K562 (cell line): ENCODE results near the gene RNF40. TPM values are rescaled to one million over a fixed set of nuclear protein-coding genes. Genes with fewer than 3 reads are reported as not detected.

Experiments
- ATF1 ChIP-seq, 2 experiments: fragments of 450-650 bp in 1 of 2; IDR thresholded peaks; 2 replicates each; pipeline ENCODE4 v1.6.1; 2016; ENCODE audit warnings: missing compliant biosample characterization in 1 of 2, missing genetic modification characterization in 1 of 2
- BHLHE40 ChIP-seq: IDR thresholded peaks from 2 replicates; pipeline ENCODE4 v1.6.1; 2011; ENCODE audit warnings: low read length, improper control_type of control experiment
- CHD1 ChIP-seq: fragments of 200-600 bp; sonication (generic); IDR thresholded peaks from one replicate; pipeline ENCODE4 v1.6.1; 2012; ENCODE audit warnings: mild to moderate bottlenecking, moderate library complexity, low read length, inconsistent platforms
- GABPA ChIP-seq: fragments of 200-800 bp; sonication (Bioruptor generic); conservative IDR thresholded peaks from 2 replicates; pipeline ENCODE4 v1.6.1; 2016; ENCODE audit warnings: low read depth, missing genetic modification characterization, missing compliant biosample characterization
- HCFC1 ChIP-seq: IDR thresholded peaks from 2 replicates; pipeline ENCODE4 v1.6.1; 2012; ENCODE audit warnings: low read depth, low read length, improper control_type of control experiment
- HDAC2 ChIP-seq: fragments of 450-650 bp; IDR thresholded peaks from 2 replicates; pipeline ENCODE4 v1.6.1; 2016; ENCODE audit warnings: mild to moderate bottlenecking
- L3MBTL2 ChIP-seq: fragments of 450-650 bp; IDR thresholded peaks from 2 replicates; pipeline ENCODE4 v1.6.1; 2016; ENCODE audit warnings: mild to moderate bottlenecking, moderate library complexity
- NBN ChIP-seq: fragments of 450-650 bp; IDR thresholded peaks from 2 replicates; pipeline ENCODE4 v1.6.1; 2016; ENCODE audit warnings: low read depth, mild to moderate bottlenecking
- PHF20 ChIP-seq: fragments of 450-650 bp; IDR thresholded peaks from 2 replicates; pipeline ENCODE4 v1.6.1; 2018; ENCODE audit not compliant: partially characterized antibody
- PML ChIP-seq: IDR thresholded peaks from 2 replicates; pipeline ENCODE4 v1.6.1; 2012; ENCODE audit warnings: low read length, inconsistent platforms
- SAFB2 ChIP-seq: fragments of 200-400 bp; formaldehyde crosslinking; IDR thresholded peaks from 2 replicates; pipeline ENCODE4 v1.6.1; 2018; ENCODE audit warnings: borderline replicate concordance, low read length, low read depth, moderate library complexity; ENCODE audit not compliant: severe bottlenecking
- TAF9B ChIP-seq: fragments of 450-650 bp; IDR thresholded peaks from 2 replicates; pipeline ENCODE4 v1.6.1; 2018; ENCODE audit warnings: mild to moderate bottlenecking; ENCODE audit not compliant: partially characterized antibody
- YBX1 ChIP-seq: fragments of 450-650 bp; IDR thresholded peaks from 2 replicates; pipeline ENCODE4 v1.7.1; 2016; ENCODE audit warnings: mild to moderate bottlenecking
- ZNF584 ChIP-seq: fragments of 200-800 bp; sonication (Bioruptor generic); IDR thresholded peaks from 2 replicates; pipeline ENCODE4 v1.6.1; 2016; ENCODE audit warnings: low read depth, mild to moderate bottlenecking, missing genetic modification characterization, missing compliant biosample characterization
- ZNF589 ChIP-seq: fragments of 200-800 bp; sonication (Bioruptor generic); IDR thresholded peaks from 2 replicates; pipeline ENCODE4 v1.6.1; 2016; ENCODE audit warnings: low read depth, missing genetic modification characterization, missing compliant biosample characterization
- ZNF707 ChIP-seq: fragments of 250-450 bp; sonication (Bioruptor Pico); conservative IDR thresholded peaks from 2 replicates; pipeline ENCODE4 v1.8.0; 2022; ENCODE audit warnings: inconsistent platforms, mild to moderate bottlenecking, moderate library complexity
- ZNF76 ChIP-seq: fragments of 250-450 bp; sonication (Bioruptor Pico); IDR thresholded peaks from 2 replicates; pipeline ENCODE4 v1.4.0; 2020; ENCODE audit warnings: mild to moderate bottlenecking, moderate library complexity, borderline replicate concordance
- polyA plus RNA-seq, 8 experiments: library from polyadenylated mRNA; depleted of rRNA in 4 of 8; stranded (reverse) in 5 of 8; unstranded in 3 of 8; fragments of >200 nt; fragmentation: Nextera tagmentation in 2 of 8; fragmentation: Illumina TruSeq in 1 of 8; extraction: Ambion mirVana in 2 of 8; extraction: Trizol in 1 of 8; gene quantifications; 2 replicates each; pipeline versions ENCODE4 v1.2.1 to v1.2.3, GENCODE V29; 2011 to 2014; ENCODE audit warnings: inconsistent platforms in 1 of 8, missing spikeins in 1 of 8
- total RNA-seq, 7 experiments: library from RNA; depleted of rRNA in 6 of 7; stranded (reverse); fragments of >200 nt in 6 of 7; fragmentation: Illumina TruSeq in 2 of 7; extraction: Trizol in 2 of 7; gene quantifications; 2 replicates each; pipeline versions ENCODE4 v1.2.1 to v1.2.3, GENCODE V29; 2011 to 2021; ENCODE audit warnings: low replicate concordance in 1 of 7
- TF ChIP-seq, protein P1 (sequence below): sonication (generic); formaldehyde crosslinking; IDR thresholded peaks from 2 replicates; pipeline ENCODE4 v1.4.0; 2020; ENCODE audit warnings: mild to moderate bottlenecking, missing genetic modification reagents
- TF ChIP-seq, protein P2 (sequence below), 2 experiments: fragments of 250-450 bp in 1 of 2; fragments of 450-650 bp in 1 of 2; sonication (Bioruptor Pico) in 1 of 2; IDR thresholded peaks; 2 replicates each; pipeline versions ENCODE4 v1.6.1 to v1.8.0; 2016 to 2021; ENCODE audit warnings: mild to moderate bottlenecking in 2 of 2, moderate library complexity in 2 of 2, missing compliant biosample characterization in 1 of 2, missing genetic modification characterization in 1 of 2
- TF ChIP-seq, protein P3 (sequence below), 2 experiments: fragments of 450-650 bp; IDR thresholded peaks; 2 replicates each; pipeline ENCODE4 v1.6.1; 2018; ENCODE audit warnings: mild to moderate bottlenecking in 2 of 2, low read depth in 1 of 2; ENCODE audit not compliant: partially characterized antibody in 2 of 2
- TF ChIP-seq, protein P4 (sequence below): fragments of 450-650 bp; IDR thresholded peaks from 2 replicates; pipeline ENCODE4 v1.6.1; 2016; ENCODE audit warnings: low read depth, mild to moderate bottlenecking, moderate library complexity

Gene RNF40
- total and polyA plus RNA-seq, 9 of the 15 experiments (the other 6 are each of a cell fraction or from before 2014, with no cell fraction given) = 6.2 to 129 (median 81.5) TPM

DNA sequence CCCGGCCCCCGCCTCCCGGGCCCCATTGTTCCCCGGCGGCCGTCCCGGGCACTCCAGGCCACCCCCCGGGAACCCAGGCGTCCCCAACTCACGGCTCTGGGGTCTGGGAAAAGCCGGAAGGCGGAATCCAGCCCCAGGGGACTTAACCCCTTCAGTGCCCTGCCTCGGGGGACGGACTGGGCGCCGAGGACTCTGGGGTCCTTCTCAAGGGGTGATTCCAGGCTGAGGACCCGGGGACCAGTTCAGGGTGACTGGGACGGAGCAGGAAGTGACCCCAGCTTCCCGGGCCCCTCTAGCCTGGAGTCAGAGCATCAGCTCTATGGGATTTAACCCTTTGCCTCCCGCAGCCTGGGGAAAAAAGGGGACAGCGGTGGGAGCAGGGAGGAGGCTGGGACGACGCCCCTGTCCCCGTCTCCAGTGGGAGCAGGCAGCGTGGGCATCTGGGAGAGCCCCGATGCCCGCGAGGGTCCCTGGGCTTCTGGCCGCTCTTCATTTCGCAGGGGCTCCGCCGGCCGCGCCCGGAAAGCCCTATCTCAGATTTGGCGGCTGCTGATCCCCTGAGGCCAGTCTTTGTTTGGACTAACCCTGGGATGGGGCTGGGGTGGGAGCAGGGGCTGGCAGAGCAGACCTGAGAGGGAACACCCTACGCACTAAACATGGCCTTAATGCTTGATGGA lies 25.0 kb downstream of the RNF40 start, which contains the start of gene ZNF629 (continued):
- TF ChIP-seq TAF9B (peak; percentile 80), NBN (0 out of 2 replicates have a peak, but pooled peaks have one; percentile 22), ZNF76 (CRISPR knock-in tag) (no peak), ZNF589 (0 out of 2 replicates have a peak, but pooled peaks have one; percentile 40), BHLHE40 (0 out of 2 replicates have a peak, but pooled peaks have one; percentile 34), YBX1 (no peak), PML (peak; percentile 56; the same call in 1 of the 2 replicates), HCFC1 (peak; percentile 69), PHF20 (peak; percentile 78), HDAC2 (peak; percentile 85; the same call in 1 of the 2 replicates), ATF1 (CRISPR knock-in tag; IDR thresholded peaks at IDR 0.05) (no peak), ATF1 (tag; IDR thresholded peaks at IDR 0.05) (peak; percentile 61; the same call in 1 of the 2 replicates), ZNF707 (CRISPR knock-in tag) (no peak), CHD1 (no peak), ZNF584 (no peak), SAFB2 (no peak), L3MBTL2 (peak; percentile 39), GABPA (tag) (peak; percentile 95)
- TF ChIP-seq, protein P1, sequence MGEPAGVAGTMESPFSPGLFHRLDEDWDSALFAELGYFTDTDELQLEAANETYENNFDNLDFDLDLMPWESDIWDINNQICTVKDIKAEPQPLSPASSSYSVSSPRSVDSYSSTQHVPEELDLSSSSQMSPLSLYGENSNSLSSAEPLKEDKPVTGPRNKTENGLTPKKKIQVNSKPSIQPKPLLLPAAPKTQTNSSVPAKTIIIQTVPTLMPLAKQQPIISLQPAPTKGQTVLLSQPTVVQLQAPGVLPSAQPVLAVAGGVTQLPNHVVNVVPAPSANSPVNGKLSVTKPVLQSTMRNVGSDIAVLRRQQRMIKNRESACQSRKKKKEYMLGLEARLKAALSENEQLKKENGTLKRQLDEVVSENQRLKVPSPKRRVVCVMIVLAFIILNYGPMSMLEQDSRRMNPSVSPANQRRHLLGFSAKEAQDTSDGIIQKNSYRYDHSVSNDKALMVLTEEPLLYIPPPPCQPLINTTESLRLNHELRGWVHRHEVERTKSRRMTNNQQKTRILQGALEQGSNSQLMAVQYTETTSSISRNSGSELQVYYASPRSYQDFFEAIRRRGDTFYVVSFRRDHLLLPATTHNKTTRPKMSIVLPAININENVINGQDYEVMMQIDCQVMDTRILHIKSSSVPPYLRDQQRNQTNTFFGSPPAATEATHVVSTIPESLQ = 0 out of 2 replicates have a peak, but pooled peaks have one; percentile 29
- TF ChIP-seq, protein P2, sequence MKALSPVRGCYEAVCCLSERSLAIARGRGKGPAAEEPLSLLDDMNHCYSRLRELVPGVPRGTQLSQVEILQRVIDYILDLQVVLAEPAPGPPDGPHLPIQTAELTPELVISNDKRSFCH (CRISPR knock-in tag; IDR thresholded peaks at IDR 0.05) = no peak
- TF ChIP-seq, protein P2 (tag; IDR thresholded peaks at IDR 0.05) = 0 out of 2 replicates have a peak, but pooled peaks have one; percentile 59
- TF ChIP-seq, protein P3, sequence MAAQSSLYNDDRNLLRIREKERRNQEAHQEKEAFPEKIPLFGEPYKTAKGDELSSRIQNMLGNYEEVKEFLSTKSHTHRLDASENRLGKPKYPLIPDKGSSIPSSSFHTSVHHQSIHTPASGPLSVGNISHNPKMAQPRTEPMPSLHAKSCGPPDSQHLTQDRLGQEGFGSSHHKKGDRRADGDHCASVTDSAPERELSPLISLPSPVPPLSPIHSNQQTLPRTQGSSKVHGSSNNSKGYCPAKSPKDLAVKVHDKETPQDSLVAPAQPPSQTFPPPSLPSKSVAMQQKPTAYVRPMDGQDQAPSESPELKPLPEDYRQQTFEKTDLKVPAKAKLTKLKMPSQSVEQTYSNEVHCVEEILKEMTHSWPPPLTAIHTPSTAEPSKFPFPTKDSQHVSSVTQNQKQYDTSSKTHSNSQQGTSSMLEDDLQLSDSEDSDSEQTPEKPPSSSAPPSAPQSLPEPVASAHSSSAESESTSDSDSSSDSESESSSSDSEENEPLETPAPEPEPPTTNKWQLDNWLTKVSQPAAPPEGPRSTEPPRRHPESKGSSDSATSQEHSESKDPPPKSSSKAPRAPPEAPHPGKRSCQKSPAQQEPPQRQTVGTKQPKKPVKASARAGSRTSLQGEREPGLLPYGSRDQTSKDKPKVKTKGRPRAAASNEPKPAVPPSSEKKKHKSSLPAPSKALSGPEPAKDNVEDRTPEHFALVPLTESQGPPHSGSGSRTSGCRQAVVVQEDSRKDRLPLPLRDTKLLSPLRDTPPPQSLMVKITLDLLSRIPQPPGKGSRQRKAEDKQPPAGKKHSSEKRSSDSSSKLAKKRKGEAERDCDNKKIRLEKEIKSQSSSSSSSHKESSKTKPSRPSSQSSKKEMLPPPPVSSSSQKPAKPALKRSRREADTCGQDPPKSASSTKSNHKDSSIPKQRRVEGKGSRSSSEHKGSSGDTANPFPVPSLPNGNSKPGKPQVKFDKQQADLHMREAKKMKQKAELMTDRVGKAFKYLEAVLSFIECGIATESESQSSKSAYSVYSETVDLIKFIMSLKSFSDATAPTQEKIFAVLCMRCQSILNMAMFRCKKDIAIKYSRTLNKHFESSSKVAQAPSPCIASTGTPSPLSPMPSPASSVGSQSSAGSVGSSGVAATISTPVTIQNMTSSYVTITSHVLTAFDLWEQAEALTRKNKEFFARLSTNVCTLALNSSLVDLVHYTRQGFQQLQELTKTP (IDR thresholded peaks at IDR 0.05; ENCODE audit: low read depth in 1 of 2, partially characterized antibody in 2 of 2) = peak in 1 of 2 experiments; percentile 59
- TF ChIP-seq, protein P4, sequence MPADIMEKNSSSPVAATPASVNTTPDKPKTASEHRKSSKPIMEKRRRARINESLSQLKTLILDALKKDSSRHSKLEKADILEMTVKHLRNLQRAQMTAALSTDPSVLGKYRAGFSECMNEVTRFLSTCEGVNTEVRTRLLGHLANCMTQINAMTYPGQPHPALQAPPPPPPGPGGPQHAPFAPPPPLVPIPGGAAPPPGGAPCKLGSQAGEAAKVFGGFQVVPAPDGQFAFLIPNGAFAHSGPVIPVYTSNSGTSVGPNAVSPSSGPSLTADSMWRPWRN = no peak
